Measurements from ENCODE around the gene ADTRP. TPM values are rescaled to one million over a fixed set of nuclear protein-coding genes. Genes with fewer than 3 reads are reported as not detected.

Gene ADTRP
- total RNA-seq, 1 experiment from 2014 or later, result 0.86 TPM

DNA sequence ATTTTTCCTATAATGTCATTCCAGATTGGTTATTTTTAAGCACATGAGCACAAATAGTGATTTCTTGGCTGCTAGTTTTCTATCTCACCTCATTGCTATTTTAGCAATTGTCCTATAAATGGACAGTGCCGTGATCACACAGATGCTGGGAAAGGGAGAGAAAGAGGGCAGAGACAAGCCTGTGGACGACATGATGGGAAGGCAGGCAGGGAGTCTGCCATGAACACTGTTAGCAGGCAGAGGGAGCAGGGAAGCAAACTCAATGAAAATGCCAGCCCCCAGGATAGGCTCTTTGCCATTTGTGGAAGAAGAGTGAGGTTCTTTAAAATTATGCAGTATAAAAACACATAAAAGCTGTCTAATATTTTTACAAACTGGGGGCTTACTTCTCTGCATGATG lies 96.8 kb downstream of the ADTRP start:
- H4K20me1 ChIP-seq (ENCODE audit: insufficient read depth), result no peaks in the 10 kb centered on the region
- DNase-seq (ENCODE audit: low read depth, low spot score), result no peak
- no peak overlapping the region for H2AFZ ChIP-seq (ENCODE audit: low read depth, low read length, poor library complexity, severe bottlenecking)
- no peaks in the 10 kb centered on the region for H3K9me3 ChIP-seq (ENCODE audit: control insufficient read depth in 1 of 2, insufficient read depth in 1 of 2, low read depth in 1 of 2, low read length in 2 of 2)
- intact Hi-C loops (cut with micrococcal nuclease), result loop anchor here (2.0 kb wide), 1 partner anchor 907 kb away; no protein-coding TSS in a partner anchor
- ChIA-PET POLR2A (no interaction called here), RAD21 (ENCODE audit: low non-redundant PET in 1 of 2, low total read pairs in 2 of 2, uncharacterized antibody in 2 of 2, unreplicated experiment in 2 of 2) (no interaction called here), CTCF (no interaction called here)
- no peaks in the 10 kb centered on the region for H3K79me2 ChIP-seq (ENCODE audit: insufficient read depth, low read length)
- no peak overlapping the region for H3K27ac ChIP-seq (ENCODE audit: low read depth, low read length)
- no peaks in the 10 kb centered on the region for H3K27me3 ChIP-seq (ENCODE audit: insufficient read depth, low read length)
- H3K9me2 ChIP-seq (ENCODE audit: insufficient read depth), result no peaks in the 10 kb centered on the region
- H3K4me1 ChIP-seq (ENCODE audit: control insufficient read depth in 1 of 2, insufficient read depth in 2 of 2, low read length in 2 of 2), result peaks cover 0 to 20% of the 10 kb centered on the region in 2 experiments; a peak in 3 of 4 replicates
- H3K9ac ChIP-seq (ENCODE audit: low read length), result no peak overlapping the region
- ATAC-seq, result no peak
- no TSS peak for BruUV-seq (replicated peaks)
- H3K36me3 ChIP-seq (ENCODE audit: control insufficient read depth in 1 of 2, insufficient read depth in 2 of 2, low read length in 2 of 2), result no peaks in the 10 kb centered on the region
- TF ChIP-seq, protein P1, sequence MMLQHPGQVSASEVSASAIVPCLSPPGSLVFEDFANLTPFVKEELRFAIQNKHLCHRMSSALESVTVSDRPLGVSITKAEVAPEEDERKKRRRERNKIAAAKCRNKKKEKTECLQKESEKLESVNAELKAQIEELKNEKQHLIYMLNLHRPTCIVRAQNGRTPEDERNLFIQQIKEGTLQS (IDR thresholded peaks at IDR 0.05), result no peak
- no peak for TF ChIP-seq POLR2A (IDR thresholded peaks at IDR 0.05; ENCODE audit: borderline replicate concordance, extremely low read depth, insufficient read depth, insufficient read length)
- no peak for TF ChIP-seq SRF (IDR thresholded peaks at IDR 0.05; ENCODE audit: low read depth)
- no peak for TF ChIP-seq POLR2AphosphoS5 (IDR thresholded peaks at IDR 0.05; ENCODE audit: low read depth, low read length)
- no peak for TF ChIP-seq CBX3 (IDR thresholded peaks at IDR 0.05; ENCODE audit: low read depth)
- H3K4me2 ChIP-seq (ENCODE audit: low read length), result no peak overlapping the region
- no peak overlapping the region for H3K4me3 ChIP-seq (replicated peaks in 1 of 2; ENCODE audit: low read depth in 1 of 2, low read length in 2 of 2)

DNA sequence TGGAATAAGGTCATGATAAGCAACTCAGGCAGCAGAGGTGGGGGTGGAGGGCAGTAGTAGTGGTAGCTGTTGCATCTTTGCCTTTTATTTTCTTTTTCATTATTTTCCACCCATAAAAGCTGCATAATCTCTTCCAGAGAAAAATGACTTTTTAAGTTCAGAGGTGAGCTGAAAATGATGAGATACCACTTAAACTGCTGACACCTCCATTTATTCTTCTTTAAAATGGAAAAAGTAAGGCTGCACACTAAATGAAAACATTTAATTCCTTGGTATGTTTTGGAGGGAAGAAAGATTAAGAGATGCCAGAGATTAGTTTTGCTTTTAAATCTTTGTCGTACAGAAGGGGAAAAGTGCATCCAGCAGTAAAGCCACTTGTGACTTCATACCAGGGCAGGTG lies 97.2 kb downstream of the ADTRP start:
- Histone ChIP-seq H3K4me3 (replicated peaks in 1 of 2; ENCODE audit: low read depth in 1 of 2, low read length in 2 of 2) (no peak overlapping the region), H3K27ac (ENCODE audit: low read depth, low read length) (no peak overlapping the region), H3K9me2 (ENCODE audit: insufficient read depth) (no peaks in the 10 kb centered on the region), H3K9ac (ENCODE audit: low read length) (no peak overlapping the region), H4K20me1 (ENCODE audit: insufficient read depth) (no peaks in the 10 kb centered on the region), H3K4me2 (ENCODE audit: low read length) (no peak overlapping the region), H3K4me1 (ENCODE audit: control insufficient read depth in 1 of 2, insufficient read depth in 2 of 2, low read length in 2 of 2) (peaks cover 0 to 18% of the 10 kb centered on the region in 2 experiments; a peak in 3 of 4 replicates), H3K36me3 (ENCODE audit: control insufficient read depth in 1 of 2, insufficient read depth in 2 of 2, low read length in 2 of 2) (no peaks in the 10 kb centered on the region), H3K9me3 (ENCODE audit: control insufficient read depth in 1 of 2, insufficient read depth in 1 of 2, low read depth in 1 of 2, low read length in 2 of 2) (no peaks in the 10 kb centered on the region), H2AFZ (ENCODE audit: low read depth, low read length, poor library complexity, severe bottlenecking) (no peak overlapping the region), H3K27me3 (ENCODE audit: insufficient read depth, low read length) (no peaks in the 10 kb centered on the region), H3K79me2 (ENCODE audit: insufficient read depth, low read length) (no peaks in the 10 kb centered on the region)
- ATAC-seq (no peak), DNase-seq (ENCODE audit: low read depth, low spot score) (no peak)
- intact Hi-C loops (cut with micrococcal nuclease), result no loop called here
- ChIA-PET RAD21 (ENCODE audit: low non-redundant PET in 1 of 2, low total read pairs in 2 of 2, uncharacterized antibody in 2 of 2, unreplicated experiment in 2 of 2) (no interaction called here), CTCF (no interaction called here), POLR2A (no interaction called here)
- BruUV-seq (replicated peaks), result no TSS peak
- TF ChIP-seq POLR2AphosphoS5 (IDR thresholded peaks at IDR 0.05; ENCODE audit: low read depth, low read length) (no peak), TCF7L2 (IDR thresholded peaks at IDR 0.05; ENCODE audit: borderline replicate concordance, extremely low read depth, insufficient read depth, insufficient read length) (no peak), YY1 (IDR thresholded peaks at IDR 0.05; ENCODE audit: extremely low read depth, insufficient replicate concordance, low read depth, low read length) (no peak), SRF (IDR thresholded peaks at IDR 0.05; ENCODE audit: low read depth) (no peak), ZFX (IDR thresholded peaks at IDR 0.05) (no peak), RAD21 (IDR thresholded peaks at IDR 0.05; ENCODE audit: low read depth) (no peak), SIN3A (IDR thresholded peaks at IDR 0.05; ENCODE audit: low read depth) (no peak), EGR1 (IDR thresholded peaks at IDR 0.05; ENCODE audit: low read depth) (no peak), FOSL1 (IDR thresholded peaks at IDR 0.05; ENCODE audit: low read depth) (no peak), ELF1 (IDR thresholded peaks at IDR 0.05; ENCODE audit: borderline replicate concordance, low read depth) (no peak), EZH2phosphoT487 (IDR thresholded peaks at IDR 0.05; ENCODE audit: borderline replicate concordance) (no peak)
- TF ChIP-seq, protein P2, sequence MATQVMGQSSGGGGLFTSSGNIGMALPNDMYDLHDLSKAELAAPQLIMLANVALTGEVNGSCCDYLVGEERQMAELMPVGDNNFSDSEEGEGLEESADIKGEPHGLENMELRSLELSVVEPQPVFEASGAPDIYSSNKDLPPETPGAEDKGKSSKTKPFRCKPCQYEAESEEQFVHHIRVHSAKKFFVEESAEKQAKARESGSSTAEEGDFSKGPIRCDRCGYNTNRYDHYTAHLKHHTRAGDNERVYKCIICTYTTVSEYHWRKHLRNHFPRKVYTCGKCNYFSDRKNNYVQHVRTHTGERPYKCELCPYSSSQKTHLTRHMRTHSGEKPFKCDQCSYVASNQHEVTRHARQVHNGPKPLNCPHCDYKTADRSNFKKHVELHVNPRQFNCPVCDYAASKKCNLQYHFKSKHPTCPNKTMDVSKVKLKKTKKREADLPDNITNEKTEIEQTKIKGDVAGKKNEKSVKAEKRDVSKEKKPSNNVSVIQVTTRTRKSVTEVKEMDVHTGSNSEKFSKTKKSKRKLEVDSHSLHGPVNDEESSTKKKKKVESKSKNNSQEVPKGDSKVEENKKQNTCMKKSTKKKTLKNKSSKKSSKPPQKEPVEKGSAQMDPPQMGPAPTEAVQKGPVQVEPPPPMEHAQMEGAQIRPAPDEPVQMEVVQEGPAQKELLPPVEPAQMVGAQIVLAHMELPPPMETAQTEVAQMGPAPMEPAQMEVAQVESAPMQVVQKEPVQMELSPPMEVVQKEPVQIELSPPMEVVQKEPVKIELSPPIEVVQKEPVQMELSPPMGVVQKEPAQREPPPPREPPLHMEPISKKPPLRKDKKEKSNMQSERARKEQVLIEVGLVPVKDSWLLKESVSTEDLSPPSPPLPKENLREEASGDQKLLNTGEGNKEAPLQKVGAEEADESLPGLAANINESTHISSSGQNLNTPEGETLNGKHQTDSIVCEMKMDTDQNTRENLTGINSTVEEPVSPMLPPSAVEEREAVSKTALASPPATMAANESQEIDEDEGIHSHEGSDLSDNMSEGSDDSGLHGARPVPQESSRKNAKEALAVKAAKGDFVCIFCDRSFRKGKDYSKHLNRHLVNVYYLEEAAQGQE (IDR thresholded peaks at IDR 0.05; ENCODE audit: low read depth), result no peak
- TF ChIP-seq, protein P3, sequence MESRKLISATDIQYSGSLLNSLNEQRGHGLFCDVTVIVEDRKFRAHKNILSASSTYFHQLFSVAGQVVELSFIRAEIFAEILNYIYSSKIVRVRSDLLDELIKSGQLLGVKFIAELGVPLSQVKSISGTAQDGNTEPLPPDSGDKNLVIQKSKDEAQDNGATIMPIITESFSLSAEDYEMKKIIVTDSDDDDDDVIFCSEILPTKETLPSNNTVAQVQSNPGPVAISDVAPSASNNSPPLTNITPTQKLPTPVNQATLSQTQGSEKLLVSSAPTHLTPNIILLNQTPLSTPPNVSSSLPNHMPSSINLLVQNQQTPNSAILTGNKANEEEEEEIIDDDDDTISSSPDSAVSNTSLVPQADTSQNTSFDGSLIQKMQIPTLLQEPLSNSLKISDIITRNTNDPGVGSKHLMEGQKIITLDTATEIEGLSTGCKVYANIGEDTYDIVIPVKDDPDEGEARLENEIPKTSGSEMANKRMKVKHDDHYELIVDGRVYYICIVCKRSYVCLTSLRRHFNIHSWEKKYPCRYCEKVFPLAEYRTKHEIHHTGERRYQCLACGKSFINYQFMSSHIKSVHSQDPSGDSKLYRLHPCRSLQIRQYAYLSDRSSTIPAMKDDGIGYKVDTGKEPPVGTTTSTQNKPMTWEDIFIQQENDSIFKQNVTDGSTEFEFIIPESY (IDR thresholded peaks at IDR 0.05; ENCODE audit: extremely low read depth, insufficient replicate concordance, low read length), result no peak
- TF ChIP-seq, protein P1 (IDR thresholded peaks at IDR 0.05), result no peak

Measured in HCT116 (cell line).